ENCODE data around the gene SLC2A1. TPM values are rescaled to one million over a fixed set of nuclear protein-coding genes. Genes with fewer than 3 reads are reported as not detected.

The SLC2A1 gene
- total and polyA plus RNA-seq, 2 of the 13 experiments (the other 11 are each of a cell fraction or from before 2014, with no cell fraction given) = 125 to 423 TPM

DNA sequence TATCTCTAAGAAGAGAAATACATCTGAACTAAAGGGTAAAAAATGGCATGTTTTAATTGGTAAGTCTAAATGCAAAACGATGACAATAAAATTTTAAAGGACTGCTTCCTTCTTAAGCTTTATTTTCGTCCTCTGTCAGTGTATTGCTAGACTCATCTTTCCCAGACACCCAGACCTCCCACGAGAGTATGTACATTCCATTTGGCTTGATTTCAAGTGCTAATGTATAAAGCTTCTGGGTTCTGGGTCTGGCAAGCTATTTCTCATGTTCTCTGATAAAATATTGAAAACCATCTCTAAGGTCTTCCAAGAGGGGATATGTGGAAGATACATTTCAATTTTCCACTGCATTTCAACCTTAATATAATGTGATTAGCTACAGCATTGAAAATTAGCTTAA lies 24.6 kb upstream of the SLC2A1 start:
- BruUV-seq (replicated peaks) = no TSS peak
- Histone ChIP-seq H3K4me1 (ENCODE audit: insufficient read depth, low read length) (peaks cover 32% of the 10 kb centered on the region), H3K4me3 (replicated peaks in 1 of 3; ENCODE audit: insufficient read depth in 1 of 3, low read depth in 2 of 3, low read length in 3 of 3) (no peak overlapping the region), H3K36me3 (replicated peaks in 1 of 2; ENCODE audit: control insufficient read depth in 1 of 2, insufficient read depth in 2 of 2, low read length in 2 of 2) (no peaks in the 10 kb centered on the region), H3K79me2 (ENCODE audit: insufficient read depth, low read length) (no peaks in the 10 kb centered on the region), H2AFZ (ENCODE audit: low read length) (no peak overlapping the region), H3K27ac (ENCODE audit: extremely low read length, insufficient read depth, low read length) (no peak overlapping the region), H3K27me3 (ENCODE audit: control insufficient read depth in 1 of 2, insufficient read depth in 2 of 2, low read length in 2 of 2) (no peaks in the 10 kb centered on the region), H3K9ac (ENCODE audit: insufficient read depth, low read depth, low read length) (no peak overlapping the region), H3K4me2 (ENCODE audit: low read depth, low read length) (no peak overlapping the region), H3K9me3 (ENCODE audit: low read length) (no peaks in the 10 kb centered on the region), H4K20me1 (ENCODE audit: insufficient read depth, low read length) (no peaks in the 10 kb centered on the region)
- intact Hi-C loops (cut with micrococcal nuclease; ENCODE audit: unreplicated experiment) = no loop called here
- in situ Hi-C loops (cut with HindIII; ENCODE audit: extremely low pct_ligation_motif_present, low pct_unique_long_range_greater_than_20kb) = no loop called here
- FAIRE-seq (no peak), DNase-seq (ENCODE audit: low spot score) (no peak), ATAC-seq (no peak)
- TF ChIP-seq ZNF598 (CRISPR knock-in tag; IDR thresholded peaks at IDR 0.05; ENCODE audit: borderline replicate concordance) (no peak), ZMYM4 (CRISPR knock-in tag; IDR thresholded peaks at IDR 0.05) (no peak), FIP1L1 (IDR thresholded peaks at IDR 0.05; ENCODE audit: borderline replicate concordance, insufficient read depth, low read depth, low read length) (no peak), ZBTB43 (CRISPR knock-in tag; conservative IDR thresholded peaks at IDR 0.05) (no peak), ISL2 (CRISPR knock-in tag; IDR thresholded peaks at IDR 0.05) (no peak), PHF20 (CRISPR knock-in tag; IDR thresholded peaks at IDR 0.05) (no peak)
- TF ChIP-seq, protein P1, sequence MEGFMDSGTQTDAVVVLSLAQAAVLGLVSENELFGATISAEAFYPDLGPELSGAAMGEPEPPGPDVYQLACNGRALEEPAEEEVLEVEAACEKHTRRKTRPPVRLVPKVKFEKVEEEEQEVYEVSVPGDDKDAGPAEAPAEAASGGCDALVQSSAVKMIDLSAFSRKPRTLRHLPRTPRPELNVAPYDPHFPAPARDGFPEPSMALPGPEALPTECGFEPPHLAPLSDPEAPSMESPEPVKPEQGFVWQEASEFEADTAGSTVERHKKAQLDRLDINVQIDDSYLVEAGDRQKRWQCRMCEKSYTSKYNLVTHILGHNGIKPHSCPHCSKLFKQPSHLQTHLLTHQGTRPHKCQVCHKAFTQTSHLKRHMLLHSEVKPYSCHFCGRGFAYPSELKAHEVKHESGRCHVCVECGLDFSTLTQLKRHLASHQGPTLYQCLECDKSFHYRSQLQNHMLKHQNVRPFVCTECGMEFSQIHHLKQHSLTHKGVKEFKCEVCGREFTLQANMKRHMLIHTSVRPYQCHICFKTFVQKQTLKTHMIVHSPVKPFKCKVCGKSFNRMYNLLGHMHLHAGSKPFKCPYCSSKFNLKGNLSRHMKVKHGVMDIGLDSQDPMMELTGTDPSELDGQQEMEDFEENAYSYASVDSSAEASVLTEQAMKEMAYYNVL (CRISPR knock-in tag; IDR thresholded peaks at IDR 0.05; ENCODE audit: borderline replicate concordance) = no peak
- TF ChIP-seq, protein P2, sequence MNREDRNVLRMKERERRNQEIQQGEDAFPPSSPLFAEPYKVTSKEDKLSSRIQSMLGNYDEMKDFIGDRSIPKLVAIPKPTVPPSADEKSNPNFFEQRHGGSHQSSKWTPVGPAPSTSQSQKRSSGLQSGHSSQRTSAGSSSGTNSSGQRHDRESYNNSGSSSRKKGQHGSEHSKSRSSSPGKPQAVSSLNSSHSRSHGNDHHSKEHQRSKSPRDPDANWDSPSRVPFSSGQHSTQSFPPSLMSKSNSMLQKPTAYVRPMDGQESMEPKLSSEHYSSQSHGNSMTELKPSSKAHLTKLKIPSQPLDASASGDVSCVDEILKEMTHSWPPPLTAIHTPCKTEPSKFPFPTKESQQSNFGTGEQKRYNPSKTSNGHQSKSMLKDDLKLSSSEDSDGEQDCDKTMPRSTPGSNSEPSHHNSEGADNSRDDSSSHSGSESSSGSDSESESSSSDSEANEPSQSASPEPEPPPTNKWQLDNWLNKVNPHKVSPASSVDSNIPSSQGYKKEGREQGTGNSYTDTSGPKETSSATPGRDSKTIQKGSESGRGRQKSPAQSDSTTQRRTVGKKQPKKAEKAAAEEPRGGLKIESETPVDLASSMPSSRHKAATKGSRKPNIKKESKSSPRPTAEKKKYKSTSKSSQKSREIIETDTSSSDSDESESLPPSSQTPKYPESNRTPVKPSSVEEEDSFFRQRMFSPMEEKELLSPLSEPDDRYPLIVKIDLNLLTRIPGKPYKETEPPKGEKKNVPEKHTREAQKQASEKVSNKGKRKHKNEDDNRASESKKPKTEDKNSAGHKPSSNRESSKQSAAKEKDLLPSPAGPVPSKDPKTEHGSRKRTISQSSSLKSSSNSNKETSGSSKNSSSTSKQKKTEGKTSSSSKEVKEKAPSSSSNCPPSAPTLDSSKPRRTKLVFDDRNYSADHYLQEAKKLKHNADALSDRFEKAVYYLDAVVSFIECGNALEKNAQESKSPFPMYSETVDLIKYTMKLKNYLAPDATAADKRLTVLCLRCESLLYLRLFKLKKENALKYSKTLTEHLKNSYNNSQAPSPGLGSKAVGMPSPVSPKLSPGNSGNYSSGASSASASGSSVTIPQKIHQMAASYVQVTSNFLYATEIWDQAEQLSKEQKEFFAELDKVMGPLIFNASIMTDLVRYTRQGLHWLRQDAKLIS (CRISPR knock-in tag; IDR thresholded peaks at IDR 0.05) = no peak
- TF ChIP-seq, protein P3, sequence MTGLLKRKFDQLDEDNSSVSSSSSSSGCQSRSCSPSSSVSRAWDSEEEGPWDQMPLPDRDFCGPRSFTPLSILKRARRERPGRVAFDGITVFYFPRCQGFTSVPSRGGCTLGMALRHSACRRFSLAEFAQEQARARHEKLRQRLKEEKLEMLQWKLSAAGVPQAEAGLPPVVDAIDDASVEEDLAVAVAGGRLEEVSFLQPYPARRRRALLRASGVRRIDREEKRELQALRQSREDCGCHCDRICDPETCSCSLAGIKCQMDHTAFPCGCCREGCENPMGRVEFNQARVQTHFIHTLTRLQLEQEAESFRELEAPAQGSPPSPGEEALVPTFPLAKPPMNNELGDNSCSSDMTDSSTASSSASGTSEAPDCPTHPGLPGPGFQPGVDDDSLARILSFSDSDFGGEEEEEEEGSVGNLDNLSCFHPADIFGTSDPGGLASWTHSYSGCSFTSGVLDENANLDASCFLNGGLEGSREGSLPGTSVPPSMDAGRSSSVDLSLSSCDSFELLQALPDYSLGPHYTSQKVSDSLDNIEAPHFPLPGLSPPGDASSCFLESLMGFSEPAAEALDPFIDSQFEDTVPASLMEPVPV (CRISPR knock-in tag; IDR thresholded peaks at IDR 0.05) = no peak
- TF ChIP-seq, protein P4, sequence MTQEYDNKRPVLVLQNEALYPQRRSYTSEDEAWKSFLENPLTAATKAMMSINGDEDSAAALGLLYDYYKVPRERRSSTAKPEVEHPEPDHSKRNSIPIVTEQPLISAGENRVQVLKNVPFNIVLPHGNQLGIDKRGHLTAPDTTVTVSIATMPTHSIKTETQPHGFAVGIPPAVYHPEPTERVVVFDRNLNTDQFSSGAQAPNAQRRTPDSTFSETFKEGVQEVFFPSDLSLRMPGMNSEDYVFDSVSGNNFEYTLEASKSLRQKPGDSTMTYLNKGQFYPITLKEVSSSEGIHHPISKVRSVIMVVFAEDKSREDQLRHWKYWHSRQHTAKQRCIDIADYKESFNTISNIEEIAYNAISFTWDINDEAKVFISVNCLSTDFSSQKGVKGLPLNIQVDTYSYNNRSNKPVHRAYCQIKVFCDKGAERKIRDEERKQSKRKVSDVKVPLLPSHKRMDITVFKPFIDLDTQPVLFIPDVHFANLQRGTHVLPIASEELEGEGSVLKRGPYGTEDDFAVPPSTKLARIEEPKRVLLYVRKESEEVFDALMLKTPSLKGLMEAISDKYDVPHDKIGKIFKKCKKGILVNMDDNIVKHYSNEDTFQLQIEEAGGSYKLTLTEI (CRISPR knock-in tag; conservative IDR thresholded peaks at IDR 0.05) = no peak
- ChIA-PET CTCF (ENCODE audit: low intra/inter-chr PET ratio, low total read pairs) (no interaction called here), POLR2A (no interaction called here)
- WGBS (ENCODE audit: low lambda C conversion rate) = 75% methylated on average over 3 of the region's 3 CpGs
